Fibroblast of lung (primary cell): Measurements from ENCODE around the gene HDAC2. TPM values are rescaled to one million over a fixed set of nuclear protein-coding genes. Genes with fewer than 3 reads are reported as not detected.
A peak's percentile ranks its signal among the peaks of the same experiment; 100 is the strongest.

Experiments used
- DNase-seq, 2 donors: peaks; one replicate each; pipeline versions ENCODE4 v3.0.0 to v3.0.0-alpha.2; 2010; ENCODE audit warnings: low read depth in 2 of 2
- H2AFZ ChIP-seq: 2 replicates; pipeline ENCODE4 v1.5.1; 2012; ENCODE audit warnings: low read length, control low read depth, inconsistent platforms
- H3K27ac ChIP-seq: 2 replicates; pipeline ENCODE4 v1.5.1; 2011; ENCODE audit warnings: low read length, control low read depth; ENCODE audit not compliant: insufficient read depth
- H3K27me3 ChIP-seq: 2 replicates; pipeline ENCODE4 v1.5.1; 2011; ENCODE audit warnings: mild to moderate bottlenecking, low read length; ENCODE audit not compliant: control insufficient read depth, insufficient read depth
- H3K36me3 ChIP-seq: 2 replicates; pipeline ENCODE4 v1.5.1; 2011; ENCODE audit warnings: low read length; ENCODE audit not compliant: control insufficient read depth, insufficient read depth
- H3K4me1 ChIP-seq: 2 replicates; pipeline ENCODE4 v1.5.1; 2011; ENCODE audit warnings: low read length; ENCODE audit not compliant: control insufficient read depth, insufficient read depth; ENCODE audit errors: extremely low read depth
- H3K4me2 ChIP-seq: 2 replicates; pipeline ENCODE4 v1.5.1; 2011; ENCODE audit warnings: low read length, control low read depth; ENCODE audit not compliant: insufficient read depth; ENCODE audit errors: extremely low read depth
- H3K4me3 ChIP-seq, 4 experiments: fragments of 200-600 bp in 1 of 4; sonication (generic) in 1 of 4; replicated peaks in 1 of 4; 2 replicates each; pipeline ENCODE4 v1.5.1; 2011 to 2016; ENCODE audit warnings: low read length in 4 of 4, low read depth in 3 of 4, mild to moderate bottlenecking in 3 of 4, control low read depth in 2 of 4, inconsistent platforms in 1 of 4, mixed read lengths in 1 of 4; ENCODE audit not compliant: insufficient read depth in 1 of 4; ENCODE audit errors: control extremely low read depth in 1 of 4
- H3K79me2 ChIP-seq: 2 replicates; pipeline ENCODE4 v1.5.1; 2012; ENCODE audit warnings: mild to moderate bottlenecking, low read length, inconsistent platforms; ENCODE audit not compliant: control insufficient read depth, insufficient read depth
- H3K9ac ChIP-seq: 2 replicates; pipeline ENCODE4 v1.5.1; 2011; ENCODE audit warnings: mild to moderate bottlenecking, low read length, control low read depth; ENCODE audit not compliant: insufficient read depth
- H3K9me3 ChIP-seq: 2 replicates; pipeline ENCODE4 v1.5.1; 2012; ENCODE audit warnings: low read depth, low read length; ENCODE audit not compliant: control insufficient read depth, insufficient read depth
- H4K20me1 ChIP-seq: 2 replicates; pipeline ENCODE4 v1.5.1; 2011; ENCODE audit warnings: low read length; ENCODE audit not compliant: control insufficient read depth, insufficient read depth; ENCODE audit errors: extremely low read depth
- EZH2 ChIP-seq: IDR thresholded peaks from 2 replicates; pipeline ENCODE4 v1.5.1; 2012; ENCODE audit warnings: low read length, control low read depth, mild to moderate bottlenecking; ENCODE audit errors: missing control alignments
- polyA plus RNA-seq, 2 donors: library from polyadenylated mRNA; depleted of rRNA in 1 of 2; stranded (reverse) in 1 of 2; unstranded in 1 of 2; fragments of >200 nt; gene quantifications; 2 replicates each; pipeline ENCODE4 v1.2.1, GENCODE V29; 2011 to 2012; ENCODE audit warnings: missing spikeins in 1 of 2
- total RNA-seq: library from RNA; depleted of rRNA; stranded (reverse); fragments of >200 nt; gene quantifications from 2 replicates; pipeline ENCODE4 v1.2.1, GENCODE V29; 2014
- TF ChIP-seq, protein P1 (sequence below), 2 donors: IDR thresholded peaks in 1 of 2; conservative IDR thresholded peaks in 1 of 2; 1 replicate in 1 of 2; 2 replicates in 1 of 2; pipeline ENCODE4 v1.5.1; 2011 to 2012; ENCODE audit warnings: low read length in 2 of 2, control low read depth in 1 of 2, inconsistent platforms in 1 of 2, low read depth in 1 of 2, mild to moderate bottlenecking in 1 of 2

HDAC2 gene
- total and polyA plus RNA-seq, 2 donors (not counting 1 experiment from before 2014, with no cell fraction given): 64.9 to 155 TPM

DNA sequence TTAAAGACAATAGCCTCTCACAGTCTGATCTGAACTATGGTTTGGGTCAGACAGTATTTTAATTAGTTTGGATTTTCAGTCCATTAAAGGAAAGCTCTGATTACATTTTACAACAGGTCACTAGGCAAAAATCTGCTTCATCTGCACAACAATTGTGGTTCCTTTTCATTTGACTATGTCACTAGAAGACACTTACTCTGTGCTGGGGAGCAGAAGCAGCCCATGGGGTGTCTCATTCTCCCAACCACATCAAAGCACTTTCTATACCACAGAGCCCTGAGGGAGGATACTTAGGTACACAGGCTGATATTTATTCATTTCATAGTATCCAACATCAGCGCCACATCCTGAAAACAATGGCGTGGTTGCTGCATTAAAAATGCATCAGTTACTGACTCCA lies 36.6 kb upstream of the HDAC2 start:
- H3K4me2 ChIP-seq: no peak overlapping the region
- no peak overlapping the region for H2AFZ ChIP-seq
- H3K36me3 ChIP-seq: no peaks in the 10 kb centered on the region
- no peaks in the 10 kb centered on the region for H4K20me1 ChIP-seq
- peak in 1 of 2 donors; percentile 37 for DNase-seq
- TF ChIP-seq, protein P1, sequence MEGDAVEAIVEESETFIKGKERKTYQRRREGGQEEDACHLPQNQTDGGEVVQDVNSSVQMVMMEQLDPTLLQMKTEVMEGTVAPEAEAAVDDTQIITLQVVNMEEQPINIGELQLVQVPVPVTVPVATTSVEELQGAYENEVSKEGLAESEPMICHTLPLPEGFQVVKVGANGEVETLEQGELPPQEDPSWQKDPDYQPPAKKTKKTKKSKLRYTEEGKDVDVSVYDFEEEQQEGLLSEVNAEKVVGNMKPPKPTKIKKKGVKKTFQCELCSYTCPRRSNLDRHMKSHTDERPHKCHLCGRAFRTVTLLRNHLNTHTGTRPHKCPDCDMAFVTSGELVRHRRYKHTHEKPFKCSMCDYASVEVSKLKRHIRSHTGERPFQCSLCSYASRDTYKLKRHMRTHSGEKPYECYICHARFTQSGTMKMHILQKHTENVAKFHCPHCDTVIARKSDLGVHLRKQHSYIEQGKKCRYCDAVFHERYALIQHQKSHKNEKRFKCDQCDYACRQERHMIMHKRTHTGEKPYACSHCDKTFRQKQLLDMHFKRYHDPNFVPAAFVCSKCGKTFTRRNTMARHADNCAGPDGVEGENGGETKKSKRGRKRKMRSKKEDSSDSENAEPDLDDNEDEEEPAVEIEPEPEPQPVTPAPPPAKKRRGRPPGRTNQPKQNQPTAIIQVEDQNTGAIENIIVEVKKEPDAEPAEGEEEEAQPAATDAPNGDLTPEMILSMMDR (conservative IDR thresholded peaks at IDR 0.05 in 1 of 2, IDR thresholded peaks at IDR 0.05 in 1 of 2; ENCODE audit: low read depth in 1 of 2, low read length in 2 of 2): no peak
- no peak for TF ChIP-seq EZH2
- no peak overlapping the region for H3K9ac ChIP-seq
- H3K4me1 ChIP-seq: no peaks in the 10 kb centered on the region
- H3K4me3 ChIP-seq: no peak overlapping the region
- H3K27ac ChIP-seq: no peak overlapping the region
- H3K79me2 ChIP-seq: no peaks in the 10 kb centered on the region
- H3K27me3 ChIP-seq: no peaks in the 10 kb centered on the region
- H3K9me3 ChIP-seq: no peaks in the 10 kb centered on the region

- H3K4me1 ChIP-seq: peaks cover 7% of the 10 kb centered on the region
- no peak overlapping the region for H3K9ac ChIP-seq
- no peak overlapping the region for H3K4me2 ChIP-seq
- TF ChIP-seq, protein P1 (conservative IDR thresholded peaks at IDR 0.05 in 1 of 2, IDR thresholded peaks at IDR 0.05 in 1 of 2; ENCODE audit: low read depth in 1 of 2, low read length in 2 of 2): no peak
- TF ChIP-seq EZH2: no peak
- no peaks in the 10 kb centered on the region for H3K79me2 ChIP-seq
- H4K20me1 ChIP-seq: no peaks in the 10 kb centered on the region
- no peak overlapping the region for H2AFZ ChIP-seq
- H3K36me3 ChIP-seq: no peaks in the 10 kb centered on the region
- H3K4me3 ChIP-seq: no peak overlapping the region
- DNase-seq: no peak
- H3K9me3 ChIP-seq: no peaks in the 10 kb centered on the region
- H3K27ac ChIP-seq: no peak overlapping the region
- H3K27me3 ChIP-seq: no peaks in the 10 kb centered on the region
Measured at GRCh38 chr6:114001354-114001753, 30.4 kb upstream of the HDAC2 start.

DNA sequence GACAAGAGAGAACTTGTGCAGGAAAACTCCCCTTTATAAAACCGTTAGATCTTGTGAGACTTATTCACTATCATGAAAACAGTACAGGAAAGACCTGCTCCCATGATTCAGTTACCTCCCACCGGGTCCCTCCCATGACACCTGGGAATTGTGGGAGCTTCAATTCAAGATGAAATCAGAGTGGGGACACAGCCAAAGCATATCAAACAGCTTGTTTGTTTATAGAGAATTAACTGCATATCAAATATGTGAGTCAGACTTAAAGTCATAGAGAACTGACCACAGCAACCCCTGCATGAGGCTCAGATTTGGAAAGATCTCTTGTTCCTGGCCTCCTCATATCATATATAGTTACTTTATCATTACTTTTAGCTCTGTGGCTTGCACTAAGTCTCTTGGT lies 29.1 kb upstream of the HDAC2 start:
- H4K20me1 ChIP-seq: no peaks in the 10 kb centered on the region
- TF ChIP-seq, protein P1 (conservative IDR thresholded peaks at IDR 0.05 in 1 of 2, IDR thresholded peaks at IDR 0.05 in 1 of 2; ENCODE audit: low read depth in 1 of 2, low read length in 2 of 2): no peak
- no peak for TF ChIP-seq EZH2
- no peak overlapping the region for H3K4me3 ChIP-seq
- H3K9ac ChIP-seq: no peak overlapping the region
- H3K79me2 ChIP-seq: no peaks in the 10 kb centered on the region
- no peaks in the 10 kb centered on the region for H3K36me3 ChIP-seq
- no peak overlapping the region for H2AFZ ChIP-seq
- no peak overlapping the region for H3K27ac ChIP-seq
- no peaks in the 10 kb centered on the region for H3K27me3 ChIP-seq
- H3K4me1 ChIP-seq: peaks cover 15% of the 10 kb centered on the region
- H3K9me3 ChIP-seq: no peaks in the 10 kb centered on the region
- H3K4me2 ChIP-seq: peak overlapping the region; percentile 27
- DNase-seq: peak; percentile 70 to 76
